ENCODE results near the gene HARBI1.

DNA sequence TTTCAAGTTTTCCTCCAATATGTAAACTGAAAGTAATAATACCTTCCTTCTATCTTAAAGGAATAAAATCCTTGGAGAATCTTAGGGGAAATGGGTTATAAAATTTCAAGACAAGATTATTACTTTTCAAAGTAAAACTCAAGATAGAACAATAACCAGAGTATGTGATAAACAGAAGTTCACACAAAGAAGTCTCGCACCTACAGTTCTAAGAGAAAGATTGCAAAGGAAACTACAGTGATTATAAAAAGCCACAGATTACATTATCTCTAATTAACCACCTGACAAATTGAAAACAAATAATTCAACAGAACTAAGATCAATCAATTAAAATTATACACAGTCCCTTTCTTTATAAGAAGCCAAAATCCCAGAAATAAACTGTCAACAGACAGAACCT, 57.2 kb downstream of the HARBI1 start:
- TF ChIP-seq POLR2A (IDR thresholded peaks at IDR 0.05) (no peak), EP300 (IDR thresholded peaks at IDR 0.05) (no peak)
- TF ChIP-seq, protein P1, sequence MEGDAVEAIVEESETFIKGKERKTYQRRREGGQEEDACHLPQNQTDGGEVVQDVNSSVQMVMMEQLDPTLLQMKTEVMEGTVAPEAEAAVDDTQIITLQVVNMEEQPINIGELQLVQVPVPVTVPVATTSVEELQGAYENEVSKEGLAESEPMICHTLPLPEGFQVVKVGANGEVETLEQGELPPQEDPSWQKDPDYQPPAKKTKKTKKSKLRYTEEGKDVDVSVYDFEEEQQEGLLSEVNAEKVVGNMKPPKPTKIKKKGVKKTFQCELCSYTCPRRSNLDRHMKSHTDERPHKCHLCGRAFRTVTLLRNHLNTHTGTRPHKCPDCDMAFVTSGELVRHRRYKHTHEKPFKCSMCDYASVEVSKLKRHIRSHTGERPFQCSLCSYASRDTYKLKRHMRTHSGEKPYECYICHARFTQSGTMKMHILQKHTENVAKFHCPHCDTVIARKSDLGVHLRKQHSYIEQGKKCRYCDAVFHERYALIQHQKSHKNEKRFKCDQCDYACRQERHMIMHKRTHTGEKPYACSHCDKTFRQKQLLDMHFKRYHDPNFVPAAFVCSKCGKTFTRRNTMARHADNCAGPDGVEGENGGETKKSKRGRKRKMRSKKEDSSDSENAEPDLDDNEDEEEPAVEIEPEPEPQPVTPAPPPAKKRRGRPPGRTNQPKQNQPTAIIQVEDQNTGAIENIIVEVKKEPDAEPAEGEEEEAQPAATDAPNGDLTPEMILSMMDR (IDR thresholded peaks at IDR 0.05), result no peak
